ENCODE results near the gene KCNMB3.

Gene KCNMB3

GRCh38 chr3:179196098-179196497 is 54.8 kb downstream of the KCNMB3 start:
- DNase-seq (ENCODE audit: low read depth in 2 of 2) = peak; percentile 39 to 53

GRCh38 chr3:179194931-179195330 is 56.0 kb downstream of the KCNMB3 start:
- no peak for DNase-seq (ENCODE audit: low read depth in 2 of 2)
